GM18907 (cell line): ENCODE data around the gene TNRC6C.
A peak's percentile ranks its signal among the peaks of the same experiment; 100 is the strongest.
"Not testable (repeated sequence)": the region's sequence is repeated elsewhere in the genome, so short reads cannot be mapped to it uniquely, and the experiment has no call there.

Source experiments
- ATAC-seq: cut with Tn5 transposase; IDR thresholded peaks from one replicate; pipeline ENCODE4 v1.9.1; 2021; ENCODE audit warnings: mild to moderate bottlenecking, moderate library complexity; ENCODE audit not compliant: unreplicated experiment

The TNRC6C gene

DNA sequence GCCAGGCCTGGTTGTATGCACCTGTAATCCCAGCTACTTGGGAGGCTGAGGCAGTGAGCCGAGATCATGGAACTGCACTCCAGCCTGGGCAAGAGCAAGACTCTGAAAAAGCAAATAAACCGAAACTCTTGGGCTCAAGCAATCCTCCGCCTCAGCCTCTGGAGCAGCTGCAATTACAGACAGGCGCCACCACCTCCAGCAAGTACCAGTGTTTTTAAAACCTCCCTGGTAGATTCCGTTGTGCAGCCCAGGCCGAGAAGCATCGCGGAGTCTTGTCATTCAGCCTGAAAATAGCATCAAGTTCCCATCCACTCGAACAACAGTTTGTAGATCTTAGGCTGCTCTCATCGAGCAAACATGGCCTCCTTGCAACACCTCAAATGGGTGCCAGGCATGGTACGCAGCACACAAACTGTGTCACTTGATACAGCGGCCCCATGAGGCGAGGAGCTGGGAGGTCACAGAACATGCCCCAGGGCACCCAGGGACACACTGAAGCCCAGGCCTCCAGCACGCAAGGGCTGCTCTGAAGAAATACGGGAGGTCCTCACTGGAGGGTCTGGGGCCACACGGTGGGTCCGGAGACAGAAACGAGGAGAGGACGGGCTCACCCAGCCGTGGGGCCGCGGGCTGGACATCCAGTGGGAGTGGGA lies 152.0 kb downstream of the TNRC6C start:
- ATAC-seq = no peak

DNA sequence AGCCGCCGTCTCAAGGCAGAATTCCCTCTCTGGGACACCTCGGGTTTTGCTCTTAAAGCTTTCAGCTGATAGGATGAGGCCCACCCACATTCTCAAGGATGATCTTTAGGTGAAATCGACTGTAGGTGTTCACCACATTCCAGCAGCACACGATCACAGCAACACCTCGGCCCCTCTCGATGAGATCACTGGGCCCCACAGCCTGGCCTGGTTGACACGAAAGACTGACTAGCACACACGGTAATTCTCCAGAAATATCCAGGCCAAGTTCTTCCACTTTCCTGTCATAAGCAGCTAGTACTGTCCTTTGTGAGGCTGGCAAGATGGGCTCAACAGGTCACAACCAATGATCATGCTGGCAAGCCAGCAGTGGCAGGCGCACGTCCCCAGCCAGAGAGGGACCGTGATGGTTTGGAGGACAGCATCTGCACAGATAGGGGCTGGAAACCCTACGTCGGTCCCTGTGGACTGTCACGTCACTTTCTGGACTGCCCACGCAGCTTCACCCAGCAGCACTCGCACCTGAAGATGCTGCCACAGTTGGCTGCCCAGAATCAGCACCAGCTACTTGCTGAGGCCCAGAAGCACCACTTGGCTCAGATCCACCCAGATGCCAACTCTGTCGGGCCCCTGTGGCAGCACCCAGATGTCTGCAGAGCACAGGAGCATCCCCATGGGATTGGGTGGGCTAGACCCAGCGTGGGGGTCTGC lies 152.7 kb downstream of the TNRC6C start:
- ATAC-seq = no peak

- no peak for ATAC-seq
Observed at GRCh38 chr17:78111727-78112517, 153.4 kb downstream of the TNRC6C start.

DNA sequence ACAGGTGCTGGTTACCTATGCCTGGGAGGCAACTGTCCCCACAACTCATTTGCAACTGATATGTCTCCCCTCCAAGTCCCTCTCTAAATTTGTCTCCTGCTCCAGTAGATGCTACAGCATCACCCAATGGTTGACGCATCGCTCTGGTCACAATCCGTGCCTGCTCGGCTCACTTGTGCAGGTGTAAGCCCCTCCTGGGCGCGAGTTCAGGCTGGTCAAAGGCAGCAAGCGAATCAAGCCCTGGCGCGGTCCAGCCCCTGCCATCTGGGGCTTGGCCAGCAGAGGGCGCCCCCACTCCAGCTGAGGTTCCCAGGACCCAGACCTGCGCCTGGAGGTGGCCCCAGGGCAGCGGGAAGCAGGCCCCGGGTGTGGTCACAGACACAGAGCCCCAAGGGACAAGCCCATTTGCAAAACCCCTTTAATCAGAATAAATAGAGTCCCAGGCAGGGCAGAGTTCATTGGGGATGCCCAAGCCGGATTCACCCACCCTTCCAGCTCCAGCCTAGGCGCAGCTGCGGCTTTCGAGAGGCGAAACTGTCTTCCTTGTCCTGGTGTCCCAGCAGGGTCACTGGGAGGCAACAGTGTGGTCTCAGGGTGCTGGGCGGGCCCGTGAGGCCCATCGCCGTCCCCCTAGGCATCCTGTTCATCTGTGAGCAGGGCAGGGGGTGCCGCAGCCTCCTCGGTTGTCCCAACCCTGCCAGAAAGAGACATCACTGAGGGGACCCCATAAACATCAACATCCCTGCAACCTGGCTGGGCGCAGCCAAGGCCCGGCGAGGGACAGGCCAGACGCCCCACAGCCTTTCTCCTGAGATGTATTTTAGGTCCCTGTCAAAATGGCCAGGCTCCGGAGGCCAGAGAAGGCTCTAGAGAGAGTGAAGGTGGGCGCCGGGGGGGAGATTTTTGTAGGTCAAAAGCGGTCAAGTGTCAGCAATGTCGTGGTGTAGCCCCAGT lies 154.3 kb downstream of the TNRC6C start:
- ATAC-seq = peak; percentile 54

- ATAC-seq = no peak
Observed at GRCh38 chr17:78113804-78114785, 155.6 kb downstream of the TNRC6C start.

GRCh38 chr17:78114831-78115723 lies 156.6 kb downstream of the TNRC6C start:
- no peak for ATAC-seq

DNA sequence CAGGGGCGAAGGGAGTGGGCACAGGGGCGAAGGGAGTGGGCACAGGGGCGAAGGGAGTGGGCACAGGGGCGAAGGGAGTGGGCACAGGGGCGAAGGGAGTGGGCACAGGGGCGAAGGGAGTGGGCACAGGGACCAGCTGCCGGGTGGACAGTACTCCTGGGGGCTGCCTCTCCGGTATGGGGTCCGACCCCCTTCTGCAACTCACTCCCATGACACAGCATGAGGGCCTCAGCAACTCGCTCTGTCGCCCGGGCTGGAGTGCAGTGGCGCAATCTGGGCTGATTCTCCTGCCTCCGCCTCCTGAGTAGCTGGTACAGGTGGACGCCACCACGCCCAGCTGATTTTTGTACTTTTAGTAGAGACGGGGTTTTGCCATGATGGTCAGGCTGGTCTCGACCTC lies 157.3 kb downstream of the TNRC6C start:
- not testable (repeated sequence) for ATAC-seq

- no peak for ATAC-seq
Observed at GRCh38 chr17:78116411-78116810, 157.9 kb downstream of the TNRC6C start.

GRCh38 chr17:78117027-78117981 lies 158.8 kb downstream of the TNRC6C start:
- ATAC-seq = no peak

DNA sequence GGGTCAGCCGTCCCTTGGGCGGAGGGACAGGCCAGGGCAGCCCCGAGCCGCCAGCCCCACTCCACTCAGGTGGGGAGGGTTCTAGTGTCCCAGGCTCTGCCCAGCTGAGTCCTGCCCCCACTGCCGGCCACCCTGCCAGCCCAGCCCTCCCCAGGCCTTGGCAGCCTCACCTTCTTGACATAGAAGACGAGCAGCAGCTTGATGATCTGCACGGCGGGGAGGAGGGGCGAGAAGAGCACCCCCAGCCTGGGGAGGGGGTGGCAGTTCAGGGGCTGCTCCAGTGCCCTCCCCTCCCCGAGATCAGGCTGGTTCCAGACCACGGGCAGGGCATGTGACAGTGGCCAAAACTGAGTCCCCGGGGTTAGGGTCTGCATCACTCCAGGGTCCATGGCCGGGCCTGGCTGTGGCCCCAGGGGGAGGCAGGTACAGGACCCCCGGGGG lies 160.3 kb downstream of the TNRC6C start:
- ATAC-seq = no peak

GRCh38 chr17:78120537-78120936 lies 162.0 kb downstream of the TNRC6C start:
- no peak for ATAC-seq

DNA sequence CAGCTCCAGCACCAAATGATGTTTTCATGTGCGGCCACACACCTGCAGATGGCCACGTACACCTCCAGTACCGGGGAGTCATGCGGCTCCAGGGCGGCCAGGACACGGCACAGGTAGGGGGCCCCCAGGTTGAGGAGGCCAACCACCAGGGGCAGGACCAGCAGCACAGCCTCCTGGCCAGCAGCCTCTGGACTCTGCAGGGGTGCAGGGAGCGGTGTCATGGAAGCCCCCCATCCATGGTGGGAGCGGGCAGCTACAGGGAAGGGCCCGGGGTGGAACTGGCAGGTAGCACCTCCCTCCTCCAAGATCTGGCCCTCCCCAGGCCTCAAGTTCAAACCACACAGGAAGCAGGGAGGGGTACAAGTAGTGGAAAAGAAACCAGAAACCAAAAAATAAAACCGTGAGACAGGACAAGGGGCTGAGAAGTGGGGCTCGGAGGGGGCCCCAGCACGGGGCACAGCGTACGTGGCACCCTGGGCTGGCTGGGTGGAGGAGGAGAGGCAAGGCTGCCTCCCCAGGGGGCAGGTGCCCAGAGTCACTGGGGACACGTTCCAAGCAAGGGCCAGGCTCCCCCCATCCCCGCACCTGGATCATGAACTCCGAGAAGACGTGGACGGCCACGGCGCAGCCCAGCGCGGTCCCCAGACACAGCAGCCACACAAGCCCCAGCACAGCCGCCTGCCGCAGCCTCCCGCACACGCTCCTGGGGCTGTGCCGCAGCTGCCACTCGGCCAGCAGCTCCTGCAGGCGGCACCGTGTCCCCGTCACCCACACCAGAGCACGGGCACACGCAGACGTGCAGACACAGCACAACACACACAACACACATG lies 162.7 kb downstream of the TNRC6C start:
- peak; percentile 31 for ATAC-seq

DNA sequence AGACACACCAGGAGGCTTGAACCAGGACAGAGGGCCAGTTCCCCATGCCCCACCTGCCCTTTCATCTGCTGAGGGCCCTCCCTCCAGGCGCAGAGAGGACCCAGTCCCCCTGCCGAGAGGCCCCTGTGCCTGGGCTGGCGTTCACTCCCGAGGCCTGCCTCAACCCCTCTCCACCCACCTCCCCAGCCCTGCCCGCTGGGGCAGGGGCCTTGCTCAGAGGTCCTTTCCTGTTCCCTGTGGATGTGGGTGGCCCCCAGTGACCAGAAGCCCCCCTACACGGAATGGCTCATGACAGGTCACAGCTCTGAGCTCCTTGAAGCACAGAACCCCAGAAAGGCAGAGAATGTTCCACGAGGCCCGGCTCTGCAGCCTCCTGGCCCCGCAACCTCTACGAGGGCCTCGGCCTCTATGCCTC lies 163.3 kb downstream of the TNRC6C start:
- ATAC-seq = no peak

GRCh38 chr17:78122216-78122930 lies 163.9 kb downstream of the TNRC6C start:
- ATAC-seq = no peak

- ATAC-seq = no peak
Observed at GRCh38 chr17:78122931-78123249, 164.4 kb downstream of the TNRC6C start.
